Testis (tissue), 3 donors: ENCODE data around the gene OSBPL9. TPM values are rescaled to one million over a fixed set of nuclear protein-coding genes. Genes with fewer than 3 reads are reported as not detected.

Experiments
- DNase-seq: peaks from one replicate; pipeline ENCODE4 v3.0.0-alpha.2; 2019
- H3K27ac ChIP-seq, 2 donors: fragments of 200-600 bp; sonication (generic); one replicate each; pipeline ENCODE4 v1.5.1; 2019
- H3K27me3 ChIP-seq: fragments of 200-600 bp; sonication (generic); one replicate; pipeline ENCODE4 v1.5.1; 2019
- H3K36me3 ChIP-seq: fragments of 200-600 bp; sonication (generic); one replicate; pipeline ENCODE4 v1.5.1; 2017; ENCODE audit warnings: low read depth; ENCODE audit errors: missing control alignments
- H3K4me1 ChIP-seq: fragments of 200-600 bp; sonication (generic); one replicate; pipeline ENCODE4 v1.5.1; 2019
- H3K4me3 ChIP-seq, 2 donors: fragments of 200-600 bp; sonication (generic); one replicate each; pipeline ENCODE4 v1.5.1; 2017 to 2019
- H3K9me3 ChIP-seq: fragments of 200-600 bp; sonication (generic); one replicate; pipeline ENCODE4 v1.5.1; 2017
- POLR2A ChIP-seq: fragments of 450-650 bp; IDR thresholded peaks from one replicate; pipeline ENCODE4 v1.6.1; 2017; ENCODE audit warnings: antibody characterized with exemption, mild to moderate bottlenecking, moderate library complexity
- WGBS, 2 donors: methylation state at CpG; one replicate each; pipeline ENCODE4 v1.1.5; 2018; 5-methylcytosine and 5-hydroxymethylcytosine counted together
- intact Hi-C: fragments of 100-400 bp; cut with DNase I; formaldehyde crosslinking; loops from one replicate; pipeline ENCODE4 v1.15.1; 2023; ENCODE audit warnings: low total_unique reads
- polyA plus RNA-seq: library from polyadenylated mRNA; stranded (reverse); fragments of 350-450 nt; fragmentation: Illumina TruSeq; extraction: RNeasy Lipid Tissue Mini Kit (QIAGEN cat#74804); gene quantifications from one replicate; pipeline ENCODE4 v1.2.3, GENCODE V29; 2014; ENCODE audit warnings: low read depth, low replicate concordance; ENCODE audit not compliant: insufficient read depth
- total RNA-seq, 2 donors: library from RNA; depleted of rRNA; stranded (reverse); fragments of >200 nt; gene quantifications; one replicate each; pipeline ENCODE4 v1.2.3, GENCODE V29; 2016
- TF ChIP-seq, protein P1 (sequence below), 3 experiments: fragments of 450-650 bp in 2 of 3; fragments of 200-600 bp in 1 of 3; sonication (generic) in 1 of 3; IDR thresholded peaks; one replicate each; pipeline ENCODE4 v1.5.1; 2016 to 2019; ENCODE audit warnings: antibody characterized with exemption in 3 of 3, mild to moderate bottlenecking in 2 of 3, moderate library complexity in 1 of 3

Gene OSBPL9
- total and polyA plus RNA-seq, 3 donors from 2014 or later, result 59.3 to 160 (median 117) TPM

- 75 to 82% methylated on average over 4 of the region's 4 CpGs for WGBS, 2 donors
These were observed 46.7 kb upstream of the OSBPL9 start for GRCh38 chr1:51570063-51570710.

GRCh38 chr1:51572365-51572764 lies 44.5 kb upstream of the OSBPL9 start:
- Histone ChIP-seq H3K4me1 (peaks cover 38% of the 10 kb centered on the region), H3K9me3 (no peaks in the 10 kb centered on the region), H3K4me3 (no peak overlapping the region), H3K27ac (no peak overlapping the region), H3K36me3 (no peaks in the 10 kb centered on the region), H3K27me3 (no peaks in the 10 kb centered on the region)
- intact Hi-C loops, result no loop called here
- TF ChIP-seq POLR2A, result no peak
- TF ChIP-seq, protein P1, sequence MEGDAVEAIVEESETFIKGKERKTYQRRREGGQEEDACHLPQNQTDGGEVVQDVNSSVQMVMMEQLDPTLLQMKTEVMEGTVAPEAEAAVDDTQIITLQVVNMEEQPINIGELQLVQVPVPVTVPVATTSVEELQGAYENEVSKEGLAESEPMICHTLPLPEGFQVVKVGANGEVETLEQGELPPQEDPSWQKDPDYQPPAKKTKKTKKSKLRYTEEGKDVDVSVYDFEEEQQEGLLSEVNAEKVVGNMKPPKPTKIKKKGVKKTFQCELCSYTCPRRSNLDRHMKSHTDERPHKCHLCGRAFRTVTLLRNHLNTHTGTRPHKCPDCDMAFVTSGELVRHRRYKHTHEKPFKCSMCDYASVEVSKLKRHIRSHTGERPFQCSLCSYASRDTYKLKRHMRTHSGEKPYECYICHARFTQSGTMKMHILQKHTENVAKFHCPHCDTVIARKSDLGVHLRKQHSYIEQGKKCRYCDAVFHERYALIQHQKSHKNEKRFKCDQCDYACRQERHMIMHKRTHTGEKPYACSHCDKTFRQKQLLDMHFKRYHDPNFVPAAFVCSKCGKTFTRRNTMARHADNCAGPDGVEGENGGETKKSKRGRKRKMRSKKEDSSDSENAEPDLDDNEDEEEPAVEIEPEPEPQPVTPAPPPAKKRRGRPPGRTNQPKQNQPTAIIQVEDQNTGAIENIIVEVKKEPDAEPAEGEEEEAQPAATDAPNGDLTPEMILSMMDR (IDR thresholded peaks at IDR 0.05), result no peak
- WGBS, 2 donors, result 51 to 57% methylated on average over 4 of the region's 4 CpGs
- DNase-seq, result no peak

More at GRCh38 chr1:51570063-51570710, 46.7 kb upstream of the OSBPL9 start:
- Histone ChIP-seq H3K36me3 (no peaks in the 10 kb centered on the region), H3K4me3 (no peak overlapping the region), H3K27me3 (no peaks in the 10 kb centered on the region), H3K4me1 (peaks cover 29% of the 10 kb centered on the region), H3K27ac (no peak overlapping the region), H3K9me3 (no peaks in the 10 kb centered on the region)
- TF ChIP-seq POLR2A, result no peak
- TF ChIP-seq, protein P1 (IDR thresholded peaks at IDR 0.05), result no peak
- intact Hi-C loops, result no loop called here
- no peak for DNase-seq

DNA sequence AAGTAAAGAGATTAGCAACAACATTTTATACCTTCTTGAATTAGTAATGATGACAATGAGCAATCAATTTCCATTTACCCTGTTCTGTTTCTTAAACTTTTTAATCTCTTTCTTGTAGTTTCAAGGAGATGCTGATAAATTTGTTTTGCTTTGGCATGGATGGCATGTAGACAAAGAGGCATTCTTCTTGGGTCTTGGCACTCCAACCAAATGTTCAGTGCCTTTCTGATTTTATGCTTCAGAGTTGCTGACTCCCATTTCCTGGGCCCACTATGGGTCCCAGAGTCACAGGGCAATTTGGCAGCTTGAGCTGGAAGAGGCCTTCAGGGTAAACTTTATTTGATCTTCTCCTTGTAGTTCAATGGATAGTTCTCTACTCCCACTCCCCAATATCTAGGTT lies 42.1 kb upstream of the OSBPL9 start:
- peak; percentile 74 for DNase-seq
- Histone ChIP-seq H3K4me1 (peaks cover 20% of the 10 kb centered on the region), H3K27me3 (no peaks in the 10 kb centered on the region), H3K36me3 (no peaks in the 10 kb centered on the region), H3K27ac (no peak overlapping the region), H3K4me3 (no peak overlapping the region), H3K9me3 (no peaks in the 10 kb centered on the region)
- TF ChIP-seq, protein P1 (IDR thresholded peaks at IDR 0.05), result no peak
- no peak for TF ChIP-seq POLR2A
- intact Hi-C loops, result no loop called here

GRCh38 chr1:51575406-51576084 lies 41.3 kb upstream of the OSBPL9 start:
- intact Hi-C loops, result no loop called here
- DNase-seq, result no peak
- 79 to 83% methylated on average over 8 of the region's 8 CpGs for WGBS, 2 donors

More at GRCh38 chr1:51575406-51576084, 41.3 kb upstream of the OSBPL9 start:
- Histone ChIP-seq H3K36me3 (no peaks in the 10 kb centered on the region), H3K27ac (peak overlapping the region; percentile 42 to 58), H3K9me3 (no peaks in the 10 kb centered on the region), H3K4me1 (peaks cover 16% of the 10 kb centered on the region), H3K27me3 (no peaks in the 10 kb centered on the region), H3K4me3 (no peak overlapping the region)
- TF ChIP-seq POLR2A, result no peak
- TF ChIP-seq, protein P1 (IDR thresholded peaks at IDR 0.05), result no peak
